ENCODE data around the gene ATG5.
"Not testable (repeated sequence)": the region's sequence is repeated elsewhere in the genome, so short reads cannot be mapped to it uniquely, and the experiment has no call there.

The ATG5 gene

DNA sequence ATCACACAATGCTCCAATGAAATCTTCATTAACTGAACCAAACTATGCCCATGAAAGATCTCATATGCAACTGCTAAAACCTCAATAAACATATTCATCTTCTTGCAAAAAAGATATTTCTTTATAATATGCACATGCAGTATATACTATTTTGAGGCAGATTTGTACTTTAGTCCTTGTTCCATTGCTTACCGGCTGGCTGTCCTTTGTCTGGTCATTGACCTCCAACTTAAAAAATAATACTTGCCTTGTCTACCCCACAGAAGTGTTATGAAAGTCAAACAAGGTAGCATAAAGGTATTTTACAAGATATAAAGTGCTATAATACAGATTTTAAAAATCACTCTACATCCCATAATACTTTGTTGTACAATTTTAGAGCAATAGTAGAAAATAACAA lies 88.3 kb downstream of the ATG5 start:
- Histone ChIP-seq H3K27me3 (ENCODE audit: control insufficient read depth, insufficient read depth, low read length) (no peaks in the 10 kb centered on the region), H3K4me3 (ENCODE audit: low read depth, low read length) (no peak overlapping the region), H3K4me1 (ENCODE audit: control insufficient read depth, insufficient read depth, low read length) (no peaks in the 10 kb centered on the region), H3K9me3 (ENCODE audit: control insufficient read depth, insufficient read depth, low read length) (no peaks in the 10 kb centered on the region), H3K36me3 (ENCODE audit: control insufficient read depth, insufficient read depth, low read length) (no peaks in the 10 kb centered on the region), H3K9ac (ENCODE audit: low read depth, low read length) (no peak overlapping the region)

DNA sequence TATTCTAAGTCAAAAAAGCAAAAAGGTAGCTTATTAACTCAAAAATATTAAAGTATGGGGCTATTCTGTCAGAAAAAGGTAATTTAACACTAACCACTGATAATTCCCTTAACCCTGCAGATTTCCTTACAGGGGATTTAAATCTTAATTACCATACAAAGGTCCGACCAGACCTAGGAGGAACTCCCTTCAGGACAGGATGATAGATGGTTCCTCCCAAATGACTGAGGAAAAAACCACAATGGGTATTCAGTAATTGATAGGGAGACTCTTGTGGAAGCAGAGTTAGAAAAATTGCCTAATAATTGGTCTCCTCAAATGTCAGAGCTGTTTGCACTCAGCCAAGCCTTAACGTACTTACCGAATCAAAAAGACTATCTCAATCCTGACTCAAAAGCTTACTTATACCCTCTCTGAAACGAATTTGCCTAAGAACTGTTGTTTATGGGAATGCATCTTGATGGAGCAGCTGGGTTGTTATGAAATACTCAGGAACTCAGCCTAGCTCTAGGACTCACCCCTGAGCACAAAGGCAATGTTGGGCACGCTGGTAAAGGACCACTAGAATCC lies 95.6 kb downstream of the ATG5 start:
- not testable (repeated sequence) for H3K9me3 ChIP-seq (ENCODE audit: control insufficient read depth, insufficient read depth, low read length); H3K27me3 ChIP-seq (ENCODE audit: control insufficient read depth, insufficient read depth, low read length); H3K4me3 ChIP-seq (ENCODE audit: low read depth, low read length); H3K36me3 ChIP-seq (ENCODE audit: control insufficient read depth, insufficient read depth, low read length); H3K4me1 ChIP-seq (ENCODE audit: control insufficient read depth, insufficient read depth, low read length); H3K9ac ChIP-seq (ENCODE audit: low read depth, low read length)

DNA sequence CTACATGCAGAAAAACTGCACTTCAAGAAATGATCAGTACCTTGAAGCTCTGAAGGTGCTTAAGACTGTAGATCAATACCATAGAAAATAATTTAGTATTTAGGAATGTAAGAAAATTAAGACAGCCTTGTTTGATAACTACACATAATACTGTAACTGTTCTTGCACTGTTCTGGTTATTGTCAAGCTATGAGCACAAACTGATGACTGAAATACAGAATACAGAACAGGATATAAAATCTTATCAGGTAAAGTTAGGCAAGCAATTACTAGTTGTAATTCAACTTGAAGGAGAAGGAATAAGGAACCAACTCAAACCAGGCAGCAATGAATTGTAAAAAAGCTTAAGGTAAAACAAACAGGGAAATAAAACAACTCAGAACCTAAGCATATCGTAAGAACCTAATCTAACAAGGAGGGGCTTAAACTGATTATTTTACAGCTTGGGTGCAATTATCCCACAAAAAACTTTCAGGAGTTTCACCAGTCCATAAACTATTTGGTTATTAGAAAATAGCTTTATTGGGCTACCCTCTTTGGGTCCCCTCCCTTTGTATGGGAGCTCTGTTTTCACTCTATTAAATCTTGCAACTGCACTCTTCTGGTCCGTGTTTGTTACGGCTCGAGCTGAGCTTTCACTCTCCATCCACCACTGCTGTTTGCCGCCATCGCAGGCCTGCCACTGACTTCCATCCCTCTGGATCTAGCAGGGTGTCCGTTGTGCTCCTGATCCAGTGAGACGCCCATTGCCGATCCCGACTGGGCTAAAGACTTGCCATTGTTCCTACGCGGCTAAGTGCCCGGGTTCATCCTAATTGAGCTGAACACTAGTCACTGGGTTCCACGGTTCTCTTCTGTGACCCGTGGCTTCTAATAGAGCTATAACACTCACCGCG lies 97.7 kb downstream of the ATG5 start:
- Histone ChIP-seq H3K4me3 (ENCODE audit: low read depth, low read length) (no peak overlapping the region), H3K9ac (ENCODE audit: low read depth, low read length) (no peak overlapping the region), H3K4me1 (ENCODE audit: control insufficient read depth, insufficient read depth, low read length) (no peaks in the 10 kb centered on the region), H3K36me3 (ENCODE audit: control insufficient read depth, insufficient read depth, low read length) (no peaks in the 10 kb centered on the region), H3K27me3 (ENCODE audit: control insufficient read depth, insufficient read depth, low read length) (no peaks in the 10 kb centered on the region), H3K9me3 (ENCODE audit: control insufficient read depth, insufficient read depth, low read length) (no peaks in the 10 kb centered on the region)

DNA sequence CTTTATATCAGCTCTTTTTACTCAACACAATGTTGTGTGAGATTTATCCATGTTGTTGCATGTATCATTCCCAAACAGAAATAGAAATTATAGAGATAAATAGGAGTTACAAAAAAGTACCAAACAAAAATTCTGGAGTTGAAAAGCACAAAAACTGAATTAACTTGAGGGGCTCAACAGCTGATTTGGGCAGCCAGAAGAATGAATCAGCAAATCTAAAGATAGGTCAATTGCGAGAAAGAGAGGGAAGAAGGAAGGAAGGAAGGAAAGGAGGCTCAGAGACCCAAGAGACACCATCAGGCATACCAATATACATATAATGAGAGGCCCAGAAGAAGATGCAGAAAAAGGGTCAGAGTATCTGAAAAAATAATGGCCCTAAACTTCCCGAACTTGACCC lies 98.9 kb downstream of the ATG5 start:
- H3K9me3 ChIP-seq (ENCODE audit: control insufficient read depth, insufficient read depth, low read length) = no peaks in the 10 kb centered on the region
- H3K9ac ChIP-seq (ENCODE audit: low read depth, low read length) = no peak overlapping the region

DNA sequence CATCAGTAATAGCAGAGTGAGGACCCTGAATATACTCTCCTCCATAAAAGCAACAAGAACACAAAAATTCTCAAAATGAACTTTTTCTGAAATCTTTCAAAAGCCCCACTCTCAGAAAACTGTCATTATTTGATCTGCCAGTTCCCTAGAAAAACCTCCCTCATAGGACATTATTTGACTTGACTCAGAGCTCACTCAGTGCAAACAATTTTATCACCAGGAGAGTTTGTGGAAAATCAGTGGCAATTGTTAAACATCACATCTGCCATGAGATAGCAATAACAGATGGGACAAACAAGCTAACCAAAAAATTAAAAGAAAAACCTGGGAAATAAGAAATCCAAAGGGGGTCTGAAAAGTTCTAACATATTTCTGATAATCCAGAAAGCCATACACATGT lies 100.0 kb downstream of the ATG5 start:
- no peaks in the 10 kb centered on the region for H3K4me1 ChIP-seq (ENCODE audit: control insufficient read depth, insufficient read depth, low read length)
- no peaks in the 10 kb centered on the region for H3K27me3 ChIP-seq (ENCODE audit: control insufficient read depth, insufficient read depth, low read length)
- no peaks in the 10 kb centered on the region for H3K9me3 ChIP-seq (ENCODE audit: control insufficient read depth, insufficient read depth, low read length)
- H3K4me3 ChIP-seq (ENCODE audit: low read depth, low read length) = no peak overlapping the region
- H3K36me3 ChIP-seq (ENCODE audit: control insufficient read depth, insufficient read depth, low read length) = no peaks in the 10 kb centered on the region
- no peak overlapping the region for H3K9ac ChIP-seq (ENCODE audit: low read depth, low read length)

More for the DNA sequence above, 98.9 kb downstream of the ATG5 start:
- Histone ChIP-seq H3K4me3 (ENCODE audit: low read depth, low read length) (no peak overlapping the region), H3K36me3 (ENCODE audit: control insufficient read depth, insufficient read depth, low read length) (no peaks in the 10 kb centered on the region), H3K27me3 (ENCODE audit: control insufficient read depth, insufficient read depth, low read length) (no peaks in the 10 kb centered on the region), H3K4me1 (ENCODE audit: control insufficient read depth, insufficient read depth, low read length) (no peaks in the 10 kb centered on the region)

DNA sequence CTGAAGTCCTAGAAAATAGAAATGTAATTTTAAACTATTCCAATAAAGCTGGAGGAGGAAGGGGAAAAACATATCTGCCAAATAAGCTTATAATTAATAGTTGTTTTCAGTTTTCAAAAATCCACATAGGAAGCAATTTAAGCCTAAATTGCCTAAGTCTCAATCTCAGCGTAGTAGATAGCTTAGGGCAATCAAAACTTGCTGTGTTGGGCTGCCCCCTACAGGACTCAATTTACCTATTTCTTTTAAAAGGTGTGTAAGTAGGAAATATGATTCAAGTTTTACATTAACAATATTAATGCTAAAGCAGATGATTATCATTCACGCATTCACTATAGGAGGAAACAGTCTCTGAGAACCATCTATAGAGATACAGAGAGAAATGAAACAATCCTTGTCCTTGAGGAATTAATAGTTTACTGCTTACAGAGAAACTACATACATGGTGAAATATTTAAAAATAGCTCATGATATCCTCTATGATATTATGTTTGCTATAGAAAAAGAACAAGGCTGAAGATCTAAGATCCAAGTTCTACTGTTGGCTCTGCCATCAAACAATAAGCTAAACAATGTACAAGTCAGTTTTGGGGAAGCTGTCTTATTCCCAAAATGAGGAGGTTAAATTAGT lies 102.1 kb downstream of the ATG5 start:
- H3K9me3 ChIP-seq (ENCODE audit: control insufficient read depth, insufficient read depth, low read length) = no peaks in the 10 kb centered on the region
- H3K36me3 ChIP-seq (ENCODE audit: control insufficient read depth, insufficient read depth, low read length) = no peaks in the 10 kb centered on the region
- H3K27me3 ChIP-seq (ENCODE audit: control insufficient read depth, insufficient read depth, low read length) = no peaks in the 10 kb centered on the region
- no peak overlapping the region for H3K4me3 ChIP-seq (ENCODE audit: low read depth, low read length)
- H3K4me1 ChIP-seq (ENCODE audit: control insufficient read depth, insufficient read depth, low read length) = no peaks in the 10 kb centered on the region
- no peak overlapping the region for H3K9ac ChIP-seq (ENCODE audit: low read depth, low read length)

DNA sequence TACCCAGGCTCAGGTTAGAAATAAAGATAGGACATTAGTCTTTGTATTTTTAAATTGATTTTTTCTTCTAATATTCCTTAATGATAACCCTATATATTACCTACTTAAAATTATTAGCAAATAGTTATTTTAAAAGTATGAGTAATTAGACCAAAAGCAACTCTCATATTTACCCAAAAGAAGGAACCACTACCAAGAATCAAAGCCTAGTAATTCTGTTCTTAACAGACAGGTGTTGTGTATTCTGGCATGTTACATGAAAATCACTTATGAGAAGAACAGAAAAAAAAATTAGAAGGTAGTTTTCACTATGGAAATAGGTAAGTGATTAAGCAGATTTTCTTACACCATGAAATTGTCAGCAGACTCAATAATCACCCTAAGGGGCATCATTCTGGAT lies 105.1 kb downstream of the ATG5 start:
- no peaks in the 10 kb centered on the region for H3K36me3 ChIP-seq (ENCODE audit: control insufficient read depth, insufficient read depth, low read length)
- H3K9ac ChIP-seq (ENCODE audit: low read depth, low read length) = no peak overlapping the region
- H3K27me3 ChIP-seq (ENCODE audit: control insufficient read depth, insufficient read depth, low read length) = no peaks in the 10 kb centered on the region
- H3K4me1 ChIP-seq (ENCODE audit: control insufficient read depth, insufficient read depth, low read length) = no peaks in the 10 kb centered on the region
- H3K4me3 ChIP-seq (ENCODE audit: low read depth, low read length) = no peak overlapping the region
- no peaks in the 10 kb centered on the region for H3K9me3 ChIP-seq (ENCODE audit: control insufficient read depth, insufficient read depth, low read length)

DNA sequence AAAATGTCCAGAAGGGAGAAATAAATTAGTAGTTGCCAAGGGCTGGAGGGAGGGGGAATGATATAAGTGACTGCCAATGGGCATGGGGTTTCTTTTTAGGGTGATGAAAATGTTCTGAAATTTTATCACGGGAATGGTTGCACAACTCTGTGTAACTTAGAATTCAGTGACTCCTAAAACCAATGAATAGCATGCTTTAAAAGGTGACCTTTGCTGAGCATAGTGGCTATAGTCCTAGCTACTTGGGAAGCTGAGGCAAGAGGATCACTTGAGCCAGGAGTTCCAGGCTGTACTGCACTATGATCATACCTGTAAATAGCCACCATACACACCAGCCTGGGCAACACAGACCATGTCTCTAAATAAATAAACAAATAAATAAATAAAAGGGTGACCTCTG lies 109.0 kb downstream of the ATG5 start:
- H3K9me3 ChIP-seq (ENCODE audit: control insufficient read depth, insufficient read depth, low read length) = no peaks in the 10 kb centered on the region
- no peak overlapping the region for H3K9ac ChIP-seq (ENCODE audit: low read depth, low read length)

DNA sequence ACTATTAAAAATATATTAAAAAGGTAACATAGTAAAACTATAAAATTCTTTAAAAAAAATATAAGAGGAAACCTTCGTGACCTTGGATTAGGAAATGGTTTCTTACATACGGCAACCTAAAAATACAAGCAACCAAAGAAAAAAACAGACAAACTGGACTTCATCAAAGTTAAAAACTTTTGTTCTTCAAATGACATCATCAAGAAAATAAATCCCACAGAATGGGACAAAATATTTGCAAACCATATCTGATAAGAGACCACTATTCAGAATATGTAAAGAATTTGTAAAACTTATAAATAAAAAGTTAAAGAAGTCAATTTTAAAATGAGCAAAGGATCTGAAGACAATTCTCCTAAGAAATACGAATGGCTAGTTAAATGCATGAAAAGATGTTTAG lies 110.0 kb downstream of the ATG5 start:
- Histone ChIP-seq H3K27me3 (ENCODE audit: control insufficient read depth, insufficient read depth, low read length) (no peaks in the 10 kb centered on the region), H3K4me1 (ENCODE audit: control insufficient read depth, insufficient read depth, low read length) (peaks cover 3% of the 10 kb centered on the region), H3K9me3 (ENCODE audit: control insufficient read depth, insufficient read depth, low read length) (no peaks in the 10 kb centered on the region), H3K4me3 (ENCODE audit: low read depth, low read length) (no peak overlapping the region), H3K36me3 (ENCODE audit: control insufficient read depth, insufficient read depth, low read length) (no peaks in the 10 kb centered on the region), H3K9ac (ENCODE audit: low read depth, low read length) (no peak overlapping the region)

More for the DNA sequence above, 109.0 kb downstream of the ATG5 start:
- no peaks in the 10 kb centered on the region for H3K36me3 ChIP-seq (ENCODE audit: control insufficient read depth, insufficient read depth, low read length)
- peaks cover 3% of the 10 kb centered on the region for H3K4me1 ChIP-seq (ENCODE audit: control insufficient read depth, insufficient read depth, low read length)
- no peak overlapping the region for H3K4me3 ChIP-seq (ENCODE audit: low read depth, low read length)
- H3K27me3 ChIP-seq (ENCODE audit: control insufficient read depth, insufficient read depth, low read length) = no peaks in the 10 kb centered on the region

DNA sequence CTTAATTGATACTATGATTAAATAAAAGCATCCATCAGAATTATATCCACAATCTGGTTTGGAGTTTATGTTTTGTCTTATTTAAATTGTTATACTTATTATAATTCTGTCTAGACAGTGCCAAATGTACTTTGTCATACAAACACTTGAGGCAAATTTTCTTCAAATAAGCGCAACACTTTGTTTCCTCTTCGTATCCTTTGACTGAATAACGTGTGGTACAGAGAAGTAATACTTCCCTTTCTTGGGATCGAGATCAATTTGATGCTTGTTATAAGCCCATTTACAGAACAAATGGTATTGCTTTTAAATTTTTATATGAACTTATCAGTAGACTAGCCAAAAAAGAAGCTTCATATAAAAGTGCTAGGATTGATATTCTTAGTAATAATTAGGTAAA lies 111.0 kb downstream of the ATG5 start:
- H3K27me3 ChIP-seq (ENCODE audit: control insufficient read depth, insufficient read depth, low read length) = no peaks in the 10 kb centered on the region
- H3K9ac ChIP-seq (ENCODE audit: low read depth, low read length) = no peak overlapping the region
- H3K9me3 ChIP-seq (ENCODE audit: control insufficient read depth, insufficient read depth, low read length) = no peaks in the 10 kb centered on the region
- no peak overlapping the region for H3K4me3 ChIP-seq (ENCODE audit: low read depth, low read length)
- H3K36me3 ChIP-seq (ENCODE audit: control insufficient read depth, insufficient read depth, low read length) = no peaks in the 10 kb centered on the region
- H3K4me1 ChIP-seq (ENCODE audit: control insufficient read depth, insufficient read depth, low read length) = peaks cover 3% of the 10 kb centered on the region

DNA sequence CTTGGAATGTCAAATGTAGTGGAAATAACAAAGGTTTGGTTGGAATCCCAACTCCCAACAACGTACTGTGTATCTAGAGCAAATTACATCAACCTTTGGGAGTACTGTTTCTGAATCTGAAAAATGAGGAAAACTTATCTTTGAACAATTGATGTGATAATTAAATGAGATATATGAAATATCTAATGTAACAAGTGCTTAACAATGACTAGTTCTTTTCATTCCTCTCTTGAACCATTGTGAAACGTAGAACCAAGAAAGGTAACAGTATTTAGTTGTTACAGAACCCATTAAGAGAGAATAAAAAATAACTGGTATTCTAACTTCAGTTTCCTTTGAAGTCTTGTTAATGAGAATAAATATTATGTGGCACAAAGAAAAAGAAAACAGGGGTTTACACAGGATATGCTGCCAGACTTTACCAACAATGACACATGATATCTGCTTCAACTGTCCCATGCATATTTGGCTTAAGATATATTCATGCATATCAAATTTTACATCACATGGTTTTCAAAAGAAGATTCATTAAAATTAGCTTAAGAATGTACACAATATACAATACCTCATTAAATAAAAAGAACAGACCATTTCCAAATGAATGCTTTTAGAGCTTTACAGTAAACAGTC lies 111.8 kb downstream of the ATG5 start:
- peaks cover 3% of the 10 kb centered on the region for H3K4me1 ChIP-seq (ENCODE audit: control insufficient read depth, insufficient read depth, low read length)
- no peak overlapping the region for H3K9ac ChIP-seq (ENCODE audit: low read depth, low read length)
- no peaks in the 10 kb centered on the region for H3K9me3 ChIP-seq (ENCODE audit: control insufficient read depth, insufficient read depth, low read length)
- no peaks in the 10 kb centered on the region for H3K27me3 ChIP-seq (ENCODE audit: control insufficient read depth, insufficient read depth, low read length)
- H3K36me3 ChIP-seq (ENCODE audit: control insufficient read depth, insufficient read depth, low read length) = no peaks in the 10 kb centered on the region
- no peak overlapping the region for H3K4me3 ChIP-seq (ENCODE audit: low read depth, low read length)

Measured in iPS-15b (cell line).